CD14-positive monocyte (primary cell): ENCODE results near the gene RALGAPB. TPM values are rescaled to one million over a fixed set of nuclear protein-coding genes. Genes with fewer than 3 reads are reported as not detected.
"Not testable (repeated sequence)": the region's sequence is repeated elsewhere in the genome, so short reads cannot be mapped to it uniquely, and the experiment has no call there.

Experiments
- DNase-seq, 3 donors: peaks; one replicate each; pipeline ENCODE4 v3.0.0-alpha.2; 2011 to 2022
- H2AFZ ChIP-seq: 2 replicates; pipeline ENCODE4 v1.6.0; 2012; ENCODE audit warnings: mild to moderate bottlenecking, low read depth, low read length, inconsistent platforms; ENCODE audit not compliant: insufficient read depth, poor library complexity, severe bottlenecking
- H3K27ac ChIP-seq, 2 donors: 1 replicate in 1 of 2; 2 replicates in 1 of 2; pipeline ENCODE4 v1.5.1; 2012 to 2013; ENCODE audit warnings: low read length in 2 of 2, control low read depth in 1 of 2, inconsistent platforms in 1 of 2, low read depth in 1 of 2, mild to moderate bottlenecking in 1 of 2
- H3K27me3 ChIP-seq, 2 donors: one replicate each; pipeline versions ENCODE4 v1.6.0 to v1.6.1; 2011 to 2013; ENCODE audit warnings: low read length in 2 of 2; ENCODE audit not compliant: control insufficient read depth in 2 of 2, insufficient read depth in 2 of 2
- H3K36me3 ChIP-seq, 2 donors: replicated peaks in 1 of 2; 1 replicate in 1 of 2; 2 replicates in 1 of 2; pipeline versions ENCODE4 v1.5.1 to v1.6.1; 2012 to 2013; ENCODE audit warnings: low read length in 2 of 2, control low read depth in 1 of 2, inconsistent platforms in 1 of 2, mild to moderate bottlenecking in 1 of 2; ENCODE audit not compliant: insufficient read depth in 2 of 2, control insufficient read depth in 1 of 2
- H3K4me1 ChIP-seq, 2 donors: 1 replicate in 1 of 2; 2 replicates in 1 of 2; pipeline versions ENCODE4 v1.5.1 to v1.6.1; 2012 to 2013; ENCODE audit warnings: low read length in 2 of 2, control low read depth in 1 of 2, inconsistent platforms in 1 of 2, mild to moderate bottlenecking in 1 of 2, moderate library complexity in 1 of 2; ENCODE audit not compliant: insufficient read depth in 2 of 2, control insufficient read depth in 1 of 2
- H3K4me2 ChIP-seq: replicated peaks from 2 replicates; pipeline ENCODE3; 2012; ENCODE audit warnings: low read length, moderate library complexity, mild to moderate bottlenecking; ENCODE audit not compliant: poor library complexity, severe bottlenecking; ENCODE audit errors: extremely low read depth
- H3K4me3 ChIP-seq, 3 experiments: fragments of 200-600 bp in 1 of 3; sonication (generic) in 1 of 3; replicated peaks in 1 of 3; 1 replicate in 2 of 3; 2 replicates in 1 of 3; pipeline ENCODE4 v1.5.1; 2011 to 2013; ENCODE audit warnings: low read length in 3 of 3, mild to moderate bottlenecking in 3 of 3, control low read depth in 2 of 3, low read depth in 2 of 3, inconsistent platforms in 1 of 3, moderate library complexity in 1 of 3
- H3K79me2 ChIP-seq: 2 replicates; pipeline ENCODE4 v1.6.0; 2012; ENCODE audit warnings: mild to moderate bottlenecking, control low read depth, inconsistent platforms, low read length, moderate library complexity; ENCODE audit not compliant: insufficient read depth
- H3K9ac ChIP-seq: 2 replicates; pipeline ENCODE4 v1.6.0; 2017; ENCODE audit warnings: low read length, mild to moderate bottlenecking; ENCODE audit not compliant: insufficient read depth, poor library complexity, severe bottlenecking
- H3K9me3 ChIP-seq, 2 donors: replicated peaks in 1 of 2; 1 replicate in 1 of 2; 2 replicates in 1 of 2; pipeline versions ENCODE4 v1.5.1 to v1.6.1; 2012 to 2013; ENCODE audit warnings: low read length in 2 of 2, control low read depth in 1 of 2; ENCODE audit not compliant: control insufficient read depth in 1 of 2, insufficient read depth in 1 of 2
- H4K20me1 ChIP-seq: 2 replicates; pipeline ENCODE4 v1.6.0; 2012; ENCODE audit warnings: mild to moderate bottlenecking, low read length, control low read depth, moderate library complexity; ENCODE audit not compliant: insufficient read depth
- H3K27ac Mint-ChIP-seq, 7 donors: one replicate each; pipeline ENCODE4 v1.8.0; 2020; ENCODE audit warnings: mild to moderate bottlenecking in 7 of 7, mixed read lengths in 7 of 7, moderate library complexity in 6 of 7, inconsistent platforms in 2 of 7
- H3K27me3 Mint-ChIP-seq, 3 donors: one replicate each; pipeline ENCODE4 v1.8.0; 2021 to 2022; ENCODE audit warnings: low read depth in 3 of 3, mild to moderate bottlenecking in 3 of 3, mixed read lengths in 3 of 3, moderate library complexity in 3 of 3, inconsistent platforms in 1 of 3
- H3K36me3 Mint-ChIP-seq, 2 donors: one replicate each; pipeline ENCODE4 v1.8.0; 2020; ENCODE audit warnings: mixed read lengths in 2 of 2, inconsistent platforms in 1 of 2, mild to moderate bottlenecking in 1 of 2
- H3K4me1 Mint-ChIP-seq: one replicate; pipeline ENCODE4 v1.8.0; 2020; ENCODE audit warnings: mild to moderate bottlenecking, mixed read lengths
- H3K4me3 Mint-ChIP-seq, 2 donors: one replicate each; pipeline ENCODE4 v1.8.0; 2020; ENCODE audit warnings: mild to moderate bottlenecking in 2 of 2, mixed read lengths in 2 of 2, moderate library complexity in 1 of 2
- H3K9me3 Mint-ChIP-seq, 7 donors: one replicate each; pipeline ENCODE4 v1.8.0; 2020 to 2022; ENCODE audit warnings: mixed read lengths in 7 of 7, mild to moderate bottlenecking in 6 of 7, moderate library complexity in 6 of 7, inconsistent platforms in 2 of 7
- CTCF ChIP-seq: fragments of 200-600 bp; IDR thresholded peaks from one replicate; pipeline ENCODE4 v1.8.0; 2022; ENCODE audit warnings: antibody characterized with exemption, mild to moderate bottlenecking
- WGBS: methylation state at CpG from one replicate; pipeline ENCODE4 v1.1.5; 2013; ENCODE audit warnings: missing lambda C conversion rate; ENCODE audit not compliant: insufficient coverage; 5-methylcytosine and 5-hydroxymethylcytosine counted together
- intact Hi-C, 2 donors: fragments of 100-400 bp; cut with micrococcal nuclease; formaldehyde crosslinking; loops; one replicate each; pipeline versions ENCODE4 v1.15.0 to v1.15.1; 2023
- polyA plus RNA-seq, 3 donors: library from polyadenylated mRNA; depleted of rRNA in 1 of 3; unstranded in 2 of 3; stranded (reverse) in 1 of 3; fragments of 300-500 nt in 2 of 3; fragments of >200 nt in 1 of 3; fragmentation: Illumina TruSeq in 2 of 3; gene quantifications; 1 replicate in 2 of 3; 2 replicates in 1 of 3; pipeline ENCODE4 v1.2.3, GENCODE V29; 2012 to 2021

RALGAPB gene
- polyA plus RNA-seq, 3 donors: 4.7 to 15.5 (median 6.1) TPM

- peaks cover 73% of the 10 kb centered on the region for H3K79me2 ChIP-seq
- H3K27ac ChIP-seq: peak overlapping the region in 1 of 2 donors; percentile 2
- H3K36me3 ChIP-seq: peaks cover 56 to 67% of the 10 kb centered on the region in 2 donors
- WGBS: 91% methylated on average over 6 of the region's 6 CpGs
- H3K4me3 ChIP-seq: no peak overlapping the region
- Mint-ChIP-seq H3K27ac (peak overlapping the region in 3 of 7 donors; percentile 3 to 55 (median 41)), H3K9me3 (peaks cover 0 to 5% (median 0%) of the 10 kb centered on the region in 7 donors), H3K4me1 (peaks cover 18% of the 10 kb centered on the region), H3K27me3 (peaks cover 0 to 5% (median 0%) of the 10 kb centered on the region in 3 donors), H3K36me3 (peaks cover 59 to 68% of the 10 kb centered on the region in 2 donors), H3K4me3 (no peak overlapping the region)
- peaks cover 16 to 20% of the 10 kb centered on the region in 2 donors for H3K4me1 ChIP-seq
- no peak for TF ChIP-seq CTCF
- no peaks in the 10 kb centered on the region for H3K9me3 ChIP-seq
- H3K4me2 ChIP-seq: no peak overlapping the region
- intact Hi-C loops: loop anchor here in 1 of 2 donors (10.0 kb wide), 1 partner anchor 397 kb away; the partner anchor contains the start of genes RPRD1B and TTI1
- no peak for DNase-seq
- H2AFZ ChIP-seq: no peak overlapping the region
- peaks cover 67% of the 10 kb centered on the region for H4K20me1 ChIP-seq
- H3K27me3 ChIP-seq: no peaks in the 10 kb centered on the region
- no peak overlapping the region for H3K9ac ChIP-seq
Measured at GRCh38 chr20:38432292-38432691, 40.4 kb upstream of the RALGAPB start.

GRCh38 chr20:38432870-38433269 lies 39.8 kb upstream of the RALGAPB start:
- not testable (repeated sequence) for H2AFZ ChIP-seq, H3K27me3 Mint-ChIP-seq, H3K9ac ChIP-seq, DNase-seq, H3K9me3 ChIP-seq, H3K4me3 ChIP-seq, H3K4me2 ChIP-seq, H3K9me3 Mint-ChIP-seq, H3K27me3 ChIP-seq, H3K4me3 Mint-ChIP-seq
- peak overlapping the region in 1 of 2 donors; percentile 88 for H3K27ac ChIP-seq
- H3K36me3 ChIP-seq: peaks cover 50 to 61% of the 10 kb centered on the region in 2 donors
- H3K36me3 Mint-ChIP-seq: peaks cover 54 to 62% of the 10 kb centered on the region in 2 donors
- H3K79me2 ChIP-seq: peaks cover 67% of the 10 kb centered on the region
- peaks cover 62% of the 10 kb centered on the region for H4K20me1 ChIP-seq
- H3K27ac Mint-ChIP-seq: peak overlapping the region in 1 of 7 donors; percentile 8
- intact Hi-C loops: loop anchor here in 1 of 2 donors (10.0 kb wide), 1 partner anchor 398 kb away; the partner anchor contains the start of genes RPRD1B and TTI1
- H3K4me1 Mint-ChIP-seq: peaks cover 18% of the 10 kb centered on the region
- 100% methylated on average over 1 of the region's 5 CpGs for WGBS
- peaks cover 16 to 20% of the 10 kb centered on the region in 2 donors for H3K4me1 ChIP-seq
